Epidermal melanocyte (primary cell): ENCODE results near the gene MPPED1.

Experiments used
- DNase-seq: peaks from one replicate; pipeline ENCODE4 v3.0.0; 2011; ENCODE audit warnings: low spot score; ENCODE audit not compliant: insufficient read length

Gene MPPED1

DNA sequence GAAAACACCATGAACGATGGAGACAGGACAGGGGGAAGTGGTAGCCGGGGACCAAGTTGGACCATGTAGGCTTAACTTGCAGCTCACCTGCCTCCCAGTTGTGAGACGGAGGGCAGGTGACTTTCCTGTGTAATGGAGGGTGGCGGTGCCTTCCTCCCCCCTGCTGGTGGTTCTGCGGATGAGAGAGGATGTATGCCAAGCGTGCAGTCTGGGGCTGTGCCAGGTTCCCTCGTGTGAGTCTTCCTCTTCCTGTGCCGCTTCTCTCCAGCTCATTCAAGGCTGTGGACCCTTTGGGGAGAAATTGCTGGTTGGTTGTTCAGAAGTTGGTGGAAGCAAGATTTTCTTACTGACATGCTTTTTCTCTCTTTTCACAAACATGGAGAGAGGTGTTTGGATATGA is 35.1 kb downstream of the MPPED1 start:
- DNase-seq: no peak

DNA sequence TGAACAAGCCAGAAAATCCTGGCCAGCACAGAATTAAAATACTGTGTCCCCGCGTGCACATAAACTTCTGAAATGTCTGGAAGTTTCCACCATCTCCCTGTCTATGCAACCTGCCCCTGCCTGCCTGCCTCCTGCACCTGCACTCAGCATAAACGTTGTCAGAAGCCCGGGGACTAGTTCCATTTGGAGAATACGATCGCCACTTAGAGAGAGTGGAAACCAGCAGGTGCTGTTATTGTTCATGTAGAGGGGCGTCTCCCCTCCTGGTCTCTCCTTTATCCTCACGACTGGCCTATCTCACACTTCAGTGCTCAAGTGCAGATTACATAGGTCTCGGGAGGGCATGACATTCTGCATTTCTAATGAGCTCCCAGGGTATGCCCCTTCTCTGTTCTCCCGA is 35.6 kb downstream of the MPPED1 start:
- DNase-seq: no peak

GRCh38 chr22:43448048-43448447 is 36.2 kb downstream of the MPPED1 start:
- DNase-seq: no peak

DNA sequence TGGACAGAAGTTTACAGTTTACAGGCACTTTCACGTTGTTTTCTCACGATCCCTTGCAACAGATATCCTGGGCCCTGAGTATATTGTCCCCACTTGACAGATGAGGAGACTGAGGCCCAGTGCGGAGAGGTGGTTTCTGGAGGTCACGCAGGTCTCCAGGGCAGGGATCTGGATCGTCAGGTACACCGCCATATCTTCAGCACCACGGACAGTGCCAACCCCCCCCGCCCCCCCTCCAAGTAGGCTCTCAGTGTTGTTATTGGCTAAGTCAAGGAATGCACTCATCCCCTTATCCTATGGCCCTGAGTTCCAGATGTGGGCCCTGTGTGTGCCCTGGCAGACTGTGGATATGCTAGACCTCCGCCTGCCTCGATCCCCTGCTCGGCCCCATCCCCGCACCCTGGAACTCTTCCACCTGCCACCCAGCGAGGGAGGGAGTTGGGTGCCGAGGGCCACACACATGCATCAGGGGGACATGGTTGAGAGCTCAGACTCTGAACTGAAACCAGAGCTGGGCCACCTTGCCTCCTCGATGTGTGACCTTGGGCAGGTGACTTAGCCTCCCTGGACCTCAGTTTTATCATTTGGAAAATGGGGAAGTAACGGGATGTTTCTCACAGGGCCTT is 37.5 kb downstream of the MPPED1 start:
- DNase-seq: no peak

GRCh38 chr22:43449831-43450225 is 38.0 kb downstream of the MPPED1 start:
- DNase-seq: no peak

DNA sequence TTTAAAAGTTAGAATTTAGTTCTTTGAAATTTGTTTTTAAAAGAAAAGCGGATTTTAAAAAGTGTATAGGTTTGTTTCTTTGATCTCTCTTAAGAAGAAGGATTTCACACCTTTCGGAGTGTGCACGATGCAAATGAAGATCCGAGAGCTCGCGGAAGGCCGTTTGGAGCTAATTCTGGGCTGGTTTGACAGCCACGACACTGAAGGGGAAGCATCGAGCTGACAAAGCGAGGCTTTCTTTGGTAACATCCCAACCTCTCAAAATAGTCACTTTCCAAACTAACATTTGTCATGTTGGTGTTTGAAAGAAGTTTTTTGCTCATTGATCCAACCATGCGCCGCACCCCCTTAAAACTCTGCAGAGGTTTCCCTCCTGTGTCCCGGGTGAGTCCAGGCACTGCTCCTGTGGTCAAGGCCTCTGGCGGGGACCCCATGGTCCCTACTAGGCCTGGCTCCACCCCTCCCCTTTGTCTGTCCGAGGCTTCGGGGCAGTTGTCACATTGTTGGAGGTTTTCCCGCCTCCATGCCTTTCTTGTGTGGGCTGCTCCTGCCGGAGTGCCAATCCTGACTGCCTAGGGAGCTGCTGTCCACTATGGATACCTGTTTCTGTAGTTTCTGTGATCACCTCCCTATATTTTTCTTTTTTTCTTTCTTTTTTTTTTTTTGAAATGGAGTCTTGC is 39.7 kb downstream of the MPPED1 start:
- DNase-seq: no peak

DNA sequence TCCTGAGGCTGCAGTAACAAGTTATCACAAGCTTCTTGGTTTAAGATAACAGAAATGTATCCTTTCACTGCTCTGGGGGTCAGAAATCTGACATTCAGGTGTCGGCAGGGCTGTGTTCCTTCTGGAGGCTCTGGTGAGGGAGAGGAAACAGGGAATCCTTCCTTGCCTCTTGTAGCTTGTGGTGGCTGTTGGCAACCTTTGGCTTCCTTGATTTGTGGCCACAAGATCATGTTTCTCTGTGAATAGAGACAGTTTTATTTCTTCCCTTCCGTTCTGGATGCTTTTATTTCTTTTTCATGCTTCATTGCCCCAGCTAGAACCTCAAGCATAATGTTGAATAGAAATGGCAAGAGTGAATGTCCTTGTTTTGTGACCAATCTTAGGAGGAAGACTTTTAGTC is 44.0 kb downstream of the MPPED1 start:
- no peak for DNase-seq

DNA sequence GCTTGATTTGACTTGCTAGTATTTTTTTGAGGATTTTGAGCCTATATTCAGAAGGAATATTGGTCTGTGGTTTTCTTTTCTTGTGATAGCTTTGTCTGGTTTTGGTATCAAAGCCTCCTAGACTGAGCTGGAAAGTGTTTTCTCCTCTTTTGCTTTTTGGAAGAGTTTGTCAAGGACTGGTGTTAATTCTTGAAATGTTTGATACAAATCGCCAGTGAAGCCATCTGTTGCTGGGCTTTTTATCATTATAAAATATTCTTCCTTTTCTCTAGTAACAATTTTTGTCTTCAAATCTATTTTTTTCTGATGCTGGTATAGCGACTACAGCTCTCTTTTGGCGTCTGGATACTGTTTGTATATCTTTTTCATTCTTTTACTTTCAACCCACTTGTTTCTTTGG is 45.2 kb downstream of the MPPED1 start:
- DNase-seq: no peak

- DNase-seq: no peak
Measured at GRCh38 chr22:43462701-43463100, 50.9 kb downstream of the MPPED1 start.

- DNase-seq: no peak
Measured at GRCh38 chr22:43464809-43465208, 53.0 kb downstream of the MPPED1 start.

DNA sequence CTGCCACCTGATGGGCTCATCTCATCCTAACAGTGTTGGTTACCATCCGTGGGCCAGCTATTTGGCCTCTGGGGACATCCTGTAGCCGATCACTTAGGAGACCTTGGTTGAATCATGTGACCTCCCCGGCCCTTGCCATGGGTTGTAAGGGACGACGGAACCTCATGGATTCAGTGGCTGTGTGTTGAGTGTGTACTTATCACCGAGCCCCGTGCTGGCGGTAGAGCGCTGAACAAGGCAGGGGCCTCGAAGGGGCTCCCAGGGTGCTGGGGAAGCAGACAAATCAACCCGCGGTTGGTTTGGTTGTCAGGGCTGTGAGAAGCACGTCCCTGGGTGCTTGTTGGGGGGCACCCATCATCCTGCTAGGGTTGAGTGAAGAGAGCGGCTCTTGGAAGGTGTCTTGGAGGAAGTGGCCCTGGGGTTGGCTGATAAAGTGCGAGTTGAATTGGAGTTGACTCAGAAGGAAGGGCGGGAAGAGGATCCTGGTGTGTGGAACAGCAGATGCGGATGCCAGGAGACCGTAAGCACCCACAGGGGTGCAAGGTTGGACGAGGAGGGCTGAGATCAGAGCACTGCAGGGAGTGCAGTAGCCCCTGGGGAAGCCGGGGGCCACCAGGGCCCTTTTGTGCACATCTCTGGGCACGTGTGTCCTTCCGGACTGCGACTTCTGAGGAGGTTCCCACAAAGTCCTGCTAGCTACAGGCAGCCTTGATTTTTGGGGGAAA is 53.6 kb downstream of the MPPED1 start:
- no peak for DNase-seq

DNA sequence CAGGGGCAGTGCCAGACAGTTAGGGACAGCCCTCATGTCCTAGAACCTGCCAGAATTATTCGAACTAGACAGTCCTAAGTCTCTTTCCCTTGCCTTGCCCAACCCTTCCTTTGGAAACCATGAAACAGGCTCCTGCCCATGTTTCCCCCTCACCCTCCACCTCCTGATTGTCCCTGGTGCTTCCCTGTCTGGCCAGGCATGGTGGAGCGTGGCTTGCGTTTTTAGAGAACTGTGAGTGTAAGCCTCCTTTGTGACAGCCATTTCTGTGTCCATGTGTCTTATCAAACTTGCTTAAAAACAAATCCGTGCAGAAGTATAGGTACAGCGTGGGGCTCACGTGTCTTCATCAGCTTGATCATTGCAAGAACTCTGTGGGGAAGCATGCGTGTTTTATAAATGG is 54.9 kb downstream of the MPPED1 start:
- no peak for DNase-seq

GRCh38 chr22:43467216-43467940 is 55.6 kb downstream of the MPPED1 start:
- DNase-seq: no peak

- no peak for DNase-seq
Measured at GRCh38 chr22:43470253-43470652, 58.4 kb downstream of the MPPED1 start.

DNA sequence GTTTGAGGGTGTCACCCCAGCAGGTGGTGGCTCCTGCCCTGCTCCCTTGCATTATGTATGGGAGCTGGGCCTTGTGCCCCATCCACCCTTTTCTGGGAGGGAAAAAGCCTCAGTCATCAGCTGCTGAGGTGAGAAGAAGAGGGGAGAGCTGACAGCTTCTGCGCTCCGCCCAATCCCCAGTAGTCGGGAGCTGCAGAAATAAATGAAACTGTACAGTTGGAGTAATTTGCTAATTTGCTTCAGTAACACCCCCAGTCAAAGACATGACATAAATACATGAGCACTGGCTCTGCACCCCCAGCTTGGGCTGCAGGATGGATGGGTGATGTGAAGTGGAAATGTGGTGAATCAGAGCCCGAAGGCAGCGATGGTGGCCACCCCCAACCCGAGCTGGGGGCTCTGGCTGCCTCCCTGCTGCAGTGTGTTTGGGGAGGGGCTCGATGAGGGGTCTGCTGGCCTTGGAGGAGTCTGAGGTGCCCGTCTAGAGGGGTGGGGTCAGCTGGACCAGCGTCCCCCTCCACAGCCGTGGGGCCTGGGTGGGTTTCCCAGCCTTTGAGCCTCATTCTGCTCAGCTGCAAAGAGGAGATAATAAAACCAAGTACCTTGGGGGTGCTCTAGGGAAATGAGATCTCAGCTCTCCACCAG is 59.2 kb downstream of the MPPED1 start:
- no peak for DNase-seq

DNA sequence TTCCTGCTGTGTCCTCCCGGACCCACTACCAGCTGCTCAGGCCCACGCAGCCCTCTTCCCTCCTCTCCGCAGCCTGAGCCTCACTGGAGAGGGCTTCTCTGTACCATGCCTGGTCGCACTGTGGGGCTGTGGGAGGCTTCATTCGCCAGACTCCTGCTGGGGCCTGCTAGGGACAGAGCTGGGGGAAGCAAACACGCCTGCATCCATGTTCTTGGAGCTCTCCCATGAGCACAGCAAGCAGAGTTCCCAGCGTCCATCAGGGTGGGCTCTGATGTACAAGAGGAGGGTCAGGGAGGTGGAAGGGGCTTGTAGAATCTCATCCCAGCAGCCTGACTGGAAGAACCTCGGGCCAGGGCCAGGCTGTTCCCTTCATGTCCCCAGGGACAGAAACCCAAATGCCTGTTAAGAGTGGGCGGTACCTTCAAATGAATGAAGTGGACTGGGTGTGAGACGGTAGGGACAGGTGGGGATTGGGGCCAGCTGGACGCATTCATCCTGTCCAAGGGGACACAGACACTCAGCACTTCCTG is 59.9 kb downstream of the MPPED1 start:
- DNase-seq: no peak

DNA sequence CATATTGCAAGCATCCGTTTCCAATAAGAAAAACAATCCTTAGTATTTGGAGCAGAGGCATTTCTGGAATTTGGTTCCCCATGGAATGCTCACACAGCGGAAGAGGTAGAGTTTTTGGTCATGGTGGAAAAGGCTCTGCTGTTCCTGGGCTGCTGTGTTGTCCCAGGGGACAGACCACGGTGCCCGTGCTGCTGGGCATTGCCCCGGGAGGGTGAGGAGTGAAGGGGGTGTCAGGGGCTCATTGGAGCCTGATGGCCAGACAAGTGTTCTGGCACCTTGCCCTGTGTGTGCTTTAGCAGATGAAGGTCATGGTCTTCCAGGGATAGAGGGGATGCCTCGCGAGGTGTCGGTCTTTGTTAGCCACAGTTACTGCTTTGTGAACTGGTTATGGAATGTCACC is 61.2 kb downstream of the MPPED1 start:
- DNase-seq: no peak

DNA sequence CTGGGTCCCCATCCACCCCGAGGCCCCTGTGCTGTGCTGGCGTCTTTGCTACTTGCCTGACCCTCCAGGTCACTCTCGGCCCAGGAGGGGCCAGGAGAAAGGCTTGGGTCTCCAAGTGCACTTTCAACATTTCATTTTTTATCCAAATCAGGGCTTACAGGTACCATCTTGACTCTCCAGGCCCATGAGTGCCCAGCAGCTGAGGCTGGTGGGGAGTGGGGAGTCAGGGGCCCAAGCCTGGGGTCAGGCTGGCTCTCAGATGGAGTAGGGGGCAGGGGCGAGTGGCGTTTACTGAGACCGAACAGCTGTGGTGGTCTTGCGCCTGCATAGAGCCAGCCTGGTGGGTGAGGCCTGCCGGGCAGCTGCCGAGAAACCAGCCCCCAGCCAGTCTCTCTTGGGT is 61.6 kb downstream of the MPPED1 start:
- no peak for DNase-seq

DNA sequence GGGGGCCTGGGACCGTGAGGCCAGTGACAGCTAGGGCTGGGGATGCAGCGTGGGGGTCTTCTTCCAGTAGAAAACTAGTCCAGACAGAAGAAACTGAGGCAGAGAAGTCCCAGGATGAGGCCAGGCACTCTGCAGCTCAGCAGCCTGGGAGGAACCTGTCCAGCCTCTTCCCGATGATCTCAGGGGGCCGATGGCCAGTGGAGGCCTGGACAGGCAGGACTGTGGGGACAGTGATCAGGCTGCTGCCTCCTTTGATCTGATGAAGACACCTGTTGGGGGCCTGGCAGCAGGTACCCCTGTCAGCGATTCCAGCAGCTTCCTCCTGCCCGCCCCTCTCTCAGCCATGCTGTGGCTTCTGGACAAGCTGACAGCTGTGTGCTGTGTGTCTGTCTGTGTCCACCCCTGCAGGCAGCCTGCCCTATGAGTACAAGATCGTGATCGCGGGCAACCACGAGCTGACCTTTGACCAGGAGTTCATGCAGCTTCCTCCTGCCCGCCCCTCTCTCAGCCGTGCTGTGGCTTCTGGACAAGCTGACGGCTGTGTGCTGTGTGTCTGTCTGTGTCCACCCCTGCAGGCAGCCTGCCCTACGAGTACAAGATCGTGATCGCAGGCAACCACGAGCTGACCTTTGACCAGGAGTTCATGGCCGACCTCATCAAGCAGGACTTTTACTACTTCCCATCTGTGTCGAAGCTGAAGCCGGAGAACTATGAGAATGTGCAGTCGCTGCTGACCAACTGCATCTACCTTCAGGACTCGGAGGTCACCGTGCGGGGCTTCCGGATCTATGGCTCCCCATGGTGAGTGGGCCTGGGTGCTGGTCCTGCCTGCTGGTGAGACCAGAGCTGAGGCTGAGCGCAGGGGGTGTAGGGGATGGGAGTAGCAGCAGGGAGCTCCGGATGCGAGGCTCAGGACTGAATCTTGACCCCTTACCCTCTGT is 62.6 kb downstream of the MPPED1 start:
- no peak for DNase-seq

GRCh38 chr22:43475549-43476076 is 63.8 kb downstream of the MPPED1 start:
- DNase-seq: no peak
